ENCODE measurements around the gene NPFFR1.

- no peak for TF ChIP-seq CTCF (conservative IDR thresholded peaks at IDR 0.05; ENCODE audit: low read depth in 2 of 2)
- TF ChIP-seq EZH2 (IDR thresholded peaks at IDR 0.05; ENCODE audit: low read depth, unreplicated experiment): no peak
- no peak for TF ChIP-seq EZH2phosphoT487 (IDR thresholded peaks at IDR 0.05; ENCODE audit: unreplicated experiment)
- TF ChIP-seq JUNB (IDR thresholded peaks at IDR 0.05; ENCODE audit: unreplicated experiment): no peak
- no peak for TF ChIP-seq CREB1 (CRISPR knock-in tag; IDR thresholded peaks at IDR 0.05; ENCODE audit: low read depth)
- TF ChIP-seq, protein P1, sequence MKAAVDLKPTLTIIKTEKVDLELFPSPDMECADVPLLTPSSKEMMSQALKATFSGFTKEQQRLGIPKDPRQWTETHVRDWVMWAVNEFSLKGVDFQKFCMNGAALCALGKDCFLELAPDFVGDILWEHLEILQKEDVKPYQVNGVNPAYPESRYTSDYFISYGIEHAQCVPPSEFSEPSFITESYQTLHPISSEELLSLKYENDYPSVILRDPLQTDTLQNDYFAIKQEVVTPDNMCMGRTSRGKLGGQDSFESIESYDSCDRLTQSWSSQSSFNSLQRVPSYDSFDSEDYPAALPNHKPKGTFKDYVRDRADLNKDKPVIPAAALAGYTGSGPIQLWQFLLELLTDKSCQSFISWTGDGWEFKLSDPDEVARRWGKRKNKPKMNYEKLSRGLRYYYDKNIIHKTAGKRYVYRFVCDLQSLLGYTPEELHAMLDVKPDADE (IDR thresholded peaks at IDR 0.05): no peak
- no peak for TF ChIP-seq POLR2AphosphoS5 (IDR thresholded peaks at IDR 0.05; ENCODE audit: low read depth)
- TF ChIP-seq STAT1 (IDR thresholded peaks at IDR 0.05; ENCODE audit: unreplicated experiment): no peak
- no peak for TF ChIP-seq REST (IDR thresholded peaks at IDR 0.05; ENCODE audit: unreplicated experiment)
- TF ChIP-seq ZNF331 (CRISPR knock-in tag; IDR thresholded peaks at IDR 0.05; ENCODE audit: low read depth): no peak
These were observed 47.3 kb upstream of the NPFFR1 start for GRCh38 chr10:70331160-70331485.
